HG03571 (cell line): Measurements from ENCODE around the gene NTNG2.
"Not testable (repeated sequence)": the region's sequence is repeated elsewhere in the genome, so short reads cannot be mapped to it uniquely, and the experiment has no call there.

Experiments
- ATAC-seq: cut with Tn5 transposase; IDR thresholded peaks from one replicate; pipeline ENCODE4 v1.9.1; 2021; ENCODE audit not compliant: unreplicated experiment

NTNG2 gene

DNA sequence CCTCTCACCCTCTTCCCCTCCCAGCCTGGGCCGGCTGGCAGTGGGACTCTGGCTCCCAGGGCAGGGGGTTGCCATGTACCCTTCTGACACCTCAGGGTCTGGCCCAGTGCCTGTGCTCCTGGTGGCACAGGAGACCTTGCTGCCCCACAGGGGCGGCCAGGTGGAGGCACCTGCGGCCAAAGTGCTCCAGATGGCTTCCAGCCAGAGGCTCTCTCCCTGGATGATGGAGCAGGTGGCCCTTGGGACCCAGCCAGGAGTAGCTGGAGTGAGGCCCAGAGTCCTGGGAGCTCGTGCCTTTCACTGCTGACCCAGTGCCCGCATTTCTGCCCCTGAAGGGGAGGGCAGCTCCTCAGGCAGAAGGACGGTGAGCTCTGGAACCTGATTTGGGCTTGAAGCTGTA, 87.3 kb downstream of the NTNG2 start:
- no peak for ATAC-seq

DNA sequence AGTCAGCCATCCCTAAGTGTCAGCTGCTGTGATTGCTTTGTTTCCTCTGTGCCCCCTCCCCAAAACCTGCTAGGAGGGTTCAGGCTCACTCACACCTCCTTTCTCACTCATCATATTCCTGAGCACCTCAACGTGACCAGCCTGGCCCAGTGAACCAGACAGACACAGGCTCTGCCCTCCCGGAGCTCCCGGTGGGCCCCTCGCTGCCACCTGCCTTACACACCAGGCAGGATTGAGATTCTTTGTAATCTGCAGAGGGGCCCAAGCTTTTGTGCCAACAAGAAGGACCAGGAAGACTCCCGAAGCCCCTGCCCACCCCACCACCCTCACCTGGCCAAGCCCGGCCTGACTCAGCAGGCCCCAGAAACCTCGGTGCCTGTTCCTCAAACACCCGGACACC, 87.8 kb downstream of the NTNG2 start:
- ATAC-seq = no peak

DNA sequence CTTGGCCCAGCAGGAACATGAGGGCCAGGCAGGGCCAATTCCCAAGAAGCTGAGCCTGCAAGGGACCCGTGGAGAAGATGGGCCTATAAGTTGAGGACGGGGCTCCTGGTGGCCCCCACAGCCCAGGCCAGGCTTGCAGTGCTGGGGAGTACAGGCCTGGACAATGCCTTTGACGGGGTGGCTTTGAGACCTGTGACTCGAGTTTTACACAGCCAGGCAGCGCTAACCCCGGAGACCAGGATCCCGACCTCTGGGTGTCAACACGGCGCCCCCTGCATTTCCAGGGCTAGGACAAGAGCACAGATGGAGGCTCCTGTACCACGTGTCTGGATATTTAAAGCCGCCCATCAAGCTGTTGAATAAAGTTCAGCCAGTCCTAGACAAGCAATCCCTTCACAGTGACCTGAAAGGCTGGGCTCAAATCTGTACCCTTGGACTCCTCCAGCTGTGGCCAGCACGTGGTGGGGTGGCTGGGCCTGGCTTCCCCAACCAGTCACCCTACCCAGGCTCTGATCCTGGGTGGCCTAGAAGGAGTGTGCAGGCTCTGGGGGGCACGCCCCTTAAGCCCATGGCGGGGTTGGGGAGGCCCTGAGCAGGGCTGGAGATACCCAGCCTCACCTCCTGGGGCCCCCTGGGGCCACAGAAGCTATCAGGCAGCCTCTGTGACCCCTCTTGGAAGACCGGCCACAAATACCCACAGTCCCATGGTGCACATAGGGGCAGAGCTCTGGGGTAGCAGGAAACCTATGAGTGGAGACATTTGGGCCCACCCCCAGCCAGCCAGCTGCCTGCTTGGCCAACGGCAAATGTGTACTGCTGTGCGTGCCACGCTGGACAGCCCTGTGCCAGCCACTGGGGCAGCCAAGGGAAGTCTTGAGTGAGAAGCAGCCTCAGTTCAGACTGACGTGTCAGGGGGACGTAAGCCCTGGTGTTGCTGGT, 88.7 kb downstream of the NTNG2 start:
- ATAC-seq = no peak

DNA sequence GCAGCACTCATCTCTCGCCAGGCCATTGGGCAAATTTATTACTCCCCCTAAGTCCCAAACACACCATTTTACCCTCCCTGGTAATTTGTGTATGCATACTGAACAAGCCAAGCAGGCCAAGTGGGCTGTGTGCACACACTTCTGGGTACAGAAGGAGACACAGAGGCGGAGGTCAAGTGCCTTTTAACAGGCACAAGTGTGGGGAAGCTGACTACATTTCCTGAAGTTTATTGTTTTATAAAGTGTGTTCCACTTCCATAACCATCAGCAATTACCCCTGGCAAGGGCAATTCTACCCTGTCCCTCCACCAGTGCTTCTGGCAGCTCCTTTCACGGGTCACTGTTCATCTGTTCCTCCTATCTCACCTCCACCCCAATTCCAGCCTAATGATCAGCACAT, 99.0 kb downstream of the NTNG2 start:
- no peak for ATAC-seq

DNA sequence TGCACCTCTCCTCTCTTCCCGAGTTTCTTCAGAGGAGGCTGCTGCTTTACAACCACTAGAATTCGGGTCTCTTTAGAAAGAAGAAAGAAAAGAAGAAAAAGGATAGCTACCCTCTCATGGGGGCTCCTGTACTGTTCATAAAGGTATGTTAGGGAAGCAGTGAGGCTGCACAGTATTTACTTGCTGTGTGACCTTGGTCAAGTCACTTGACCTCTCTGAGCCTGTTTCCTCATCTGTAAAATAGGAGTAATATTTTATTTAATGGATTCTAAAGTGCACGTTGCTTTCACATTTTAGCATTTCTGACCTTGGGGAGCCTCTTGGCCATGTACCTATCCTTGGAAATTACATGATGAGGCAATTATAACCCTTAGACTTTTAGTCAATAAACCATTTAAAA, 104.2 kb downstream of the NTNG2 start:
- no peak for ATAC-seq

DNA sequence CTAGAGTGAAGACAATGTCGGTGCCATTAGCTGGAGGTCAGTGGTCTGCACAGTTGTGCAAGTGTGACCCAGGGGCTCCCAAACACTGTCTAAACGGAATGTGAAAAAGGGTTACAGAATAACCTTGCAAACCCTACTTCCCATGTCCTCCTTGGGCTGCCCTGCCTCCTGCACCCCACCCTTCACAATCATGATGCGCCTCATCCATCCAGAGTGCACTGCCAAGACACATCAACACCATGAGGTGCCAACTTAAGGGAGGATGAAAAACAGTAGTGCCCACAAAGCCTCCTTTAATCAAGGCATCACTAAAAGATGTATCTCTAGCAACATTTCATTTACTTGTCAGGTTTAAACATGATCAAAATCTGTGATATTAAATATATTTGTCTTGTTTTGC, 105.8 kb downstream of the NTNG2 start:
- no peak for ATAC-seq

DNA sequence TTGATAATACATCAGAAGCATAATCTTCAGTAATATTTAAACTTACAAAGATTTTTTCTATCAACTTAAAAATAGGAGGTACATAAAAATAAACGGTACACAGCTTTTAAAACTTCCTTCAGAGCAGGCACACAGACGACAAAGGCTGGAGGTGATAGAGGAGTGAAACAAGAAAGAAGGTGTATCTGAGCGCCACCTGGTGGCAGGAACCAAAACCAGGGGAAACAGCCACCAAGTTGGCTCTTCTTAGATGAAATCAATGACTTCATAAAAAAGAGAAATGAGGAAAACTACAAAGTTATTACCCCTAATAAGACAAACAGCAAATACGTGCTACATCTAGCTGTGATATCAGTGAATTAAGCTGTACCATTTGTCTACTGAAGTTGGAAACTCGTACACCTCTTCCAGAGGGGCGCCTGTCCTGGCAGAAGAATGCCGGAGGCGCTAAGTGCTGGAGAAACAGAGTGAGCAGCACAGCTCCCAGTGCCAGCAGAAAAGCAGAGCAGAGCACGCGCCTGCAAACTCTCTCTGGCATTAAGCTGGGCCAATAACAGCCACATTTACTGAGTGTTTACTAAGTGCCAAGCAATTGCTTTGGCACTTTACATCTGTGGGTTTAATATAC, 107.0 kb downstream of the NTNG2 start:
- ATAC-seq = no peak

DNA sequence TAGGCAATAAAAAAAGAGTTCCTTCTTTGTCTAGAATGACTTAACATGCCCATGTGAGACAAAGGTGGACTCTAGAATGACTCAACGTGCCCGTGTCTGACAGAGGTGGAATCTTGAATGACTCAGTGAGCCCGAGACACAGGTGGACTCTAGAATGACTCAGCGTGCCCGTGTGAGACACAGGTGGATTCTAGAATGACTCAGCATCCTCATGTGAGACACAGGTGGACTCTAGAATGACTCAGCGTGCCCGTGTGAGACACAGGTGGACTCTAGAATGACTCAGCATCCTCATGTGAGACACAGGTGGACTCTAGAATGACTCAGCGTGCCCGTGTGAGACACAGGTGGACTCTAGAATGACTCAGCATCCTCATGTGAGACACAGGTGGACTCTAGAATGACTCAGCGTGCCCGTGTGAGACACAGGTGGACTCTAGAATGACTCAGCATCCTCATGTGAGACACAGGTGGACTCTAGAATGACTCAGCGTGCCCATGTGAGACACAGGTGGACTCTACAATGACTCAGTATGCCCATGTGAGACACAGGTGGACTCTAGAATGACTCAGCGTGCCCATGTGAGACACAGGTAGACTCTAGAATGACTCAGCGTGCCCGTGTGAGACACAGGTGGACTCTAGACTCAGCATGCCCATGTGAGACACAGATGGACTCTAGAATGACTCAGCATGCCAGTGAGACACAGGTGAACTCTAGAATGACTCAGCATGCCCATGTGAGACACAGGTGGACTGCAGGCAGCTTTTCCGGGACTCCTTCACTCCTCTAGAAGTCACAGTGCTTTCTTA, 108.1 kb downstream of the NTNG2 start:
- ATAC-seq = not testable (repeated sequence)

DNA sequence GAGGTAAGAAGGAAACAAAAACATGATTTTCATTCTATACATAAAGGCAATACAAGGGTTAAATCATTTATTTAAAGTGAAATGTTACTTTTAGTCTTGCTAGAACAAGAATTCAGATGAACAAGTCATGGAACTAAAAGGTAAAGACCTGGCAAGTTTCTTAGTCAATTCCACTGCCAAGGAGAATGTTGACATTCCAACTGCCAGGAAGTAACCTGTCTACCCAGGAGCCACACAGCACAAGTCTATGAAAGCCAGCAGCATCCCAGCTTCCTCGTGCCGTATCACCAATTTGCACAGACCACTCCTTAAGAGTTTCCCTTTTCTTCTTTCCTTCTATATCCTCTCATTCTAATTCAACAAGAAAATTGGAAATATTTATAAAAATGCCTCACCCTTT, 113.0 kb downstream of the NTNG2 start:
- no peak for ATAC-seq

DNA sequence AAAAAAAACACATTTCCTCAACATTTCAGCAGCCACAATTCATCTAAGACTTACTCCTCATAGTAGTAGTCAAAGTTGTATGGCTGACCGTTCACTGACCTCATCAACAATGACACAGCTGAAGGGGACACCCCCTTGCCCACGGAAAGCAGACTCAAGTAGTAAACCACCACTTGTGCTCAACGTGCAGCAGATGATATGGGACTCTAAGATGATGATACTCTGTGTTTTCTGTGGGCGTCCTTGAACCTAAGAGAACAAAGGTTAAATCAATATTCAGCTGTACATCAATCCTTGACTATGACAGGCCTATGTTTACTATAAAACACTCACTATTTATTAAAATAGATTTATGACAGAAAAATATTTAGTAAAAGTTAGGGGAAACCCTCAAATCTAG, 121.3 kb downstream of the NTNG2 start:
- ATAC-seq = no peak

DNA sequence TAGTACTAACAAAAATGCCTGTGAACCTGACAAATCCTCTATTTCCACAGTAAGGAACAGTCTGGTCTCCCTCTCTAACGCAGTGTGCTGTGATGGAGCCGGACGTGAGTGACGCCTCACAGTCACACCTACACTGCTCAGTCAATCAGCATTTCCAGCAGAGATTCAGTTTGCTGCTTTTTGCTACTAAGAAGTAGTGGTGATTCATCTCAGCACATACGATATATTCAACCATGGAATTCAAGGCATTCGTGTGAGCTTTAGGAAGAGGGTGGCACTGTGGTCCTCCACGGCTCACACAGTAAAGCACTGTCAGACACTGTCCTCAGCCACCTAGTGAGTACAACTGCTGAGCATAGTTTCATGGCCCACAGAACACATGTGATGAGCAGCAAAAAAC, 122.0 kb downstream of the NTNG2 start:
- ATAC-seq = no peak

DNA sequence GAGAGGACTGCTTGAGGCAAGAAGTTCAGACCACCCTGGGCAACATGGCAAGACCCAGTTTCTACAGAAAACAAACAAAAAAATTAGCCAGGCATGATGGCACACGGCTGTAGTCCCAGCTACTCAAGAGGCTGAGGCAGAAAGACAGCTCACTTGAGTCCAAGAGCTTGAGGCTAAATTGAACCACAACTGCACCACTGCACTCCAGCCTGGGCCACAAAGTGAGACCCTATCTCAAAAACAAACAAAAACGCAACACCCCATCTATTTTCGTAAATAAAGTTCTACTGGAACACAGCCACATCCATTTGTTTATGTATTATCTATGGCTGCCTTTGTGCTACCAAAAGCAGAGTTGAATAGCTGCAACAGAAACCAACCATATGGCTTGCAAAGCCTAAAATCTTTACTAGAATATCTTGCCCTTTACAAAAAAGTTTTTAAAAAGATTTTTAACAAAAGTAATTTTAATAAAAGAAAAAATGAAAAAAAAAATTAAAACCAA, 125.5 kb downstream of the NTNG2 start:
- no peak for ATAC-seq

DNA sequence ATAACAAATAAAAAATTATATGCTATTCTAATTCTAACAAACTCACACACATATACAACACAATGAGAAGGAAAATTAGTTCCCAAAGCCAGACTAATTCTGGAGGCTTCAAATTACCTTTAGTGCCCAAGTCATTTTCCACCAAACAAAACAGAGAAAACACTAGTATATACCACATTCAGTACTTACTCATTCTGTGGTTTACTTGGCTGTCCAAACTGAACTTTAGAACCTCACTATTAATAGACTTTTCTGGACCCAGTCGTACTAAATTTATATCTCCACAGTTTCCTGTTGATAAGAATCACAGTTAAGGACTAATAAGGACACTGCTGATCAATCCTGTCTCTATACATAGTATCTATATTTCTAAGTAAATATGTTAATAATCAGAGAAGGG, 126.5 kb downstream of the NTNG2 start:
- no peak for ATAC-seq

DNA sequence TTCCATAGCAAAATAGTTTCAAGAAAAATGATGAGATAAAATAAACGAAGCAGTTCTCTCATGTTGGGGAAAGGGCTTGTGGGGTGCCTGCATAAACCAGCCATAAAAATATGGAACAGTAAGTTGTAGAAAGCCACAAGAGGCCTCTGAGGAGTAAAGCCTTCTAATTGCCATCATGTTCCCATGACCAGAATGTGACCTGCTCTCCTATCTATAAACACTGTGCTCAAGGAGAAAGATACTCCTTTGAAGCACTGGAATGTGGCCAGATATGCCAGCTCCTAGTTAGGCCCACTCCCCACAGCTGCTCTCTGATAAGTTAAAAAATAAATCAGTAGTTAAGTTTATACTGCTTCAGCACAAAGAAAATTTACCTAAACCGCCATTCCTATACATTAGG, 127.1 kb downstream of the NTNG2 start:
- no peak for ATAC-seq

DNA sequence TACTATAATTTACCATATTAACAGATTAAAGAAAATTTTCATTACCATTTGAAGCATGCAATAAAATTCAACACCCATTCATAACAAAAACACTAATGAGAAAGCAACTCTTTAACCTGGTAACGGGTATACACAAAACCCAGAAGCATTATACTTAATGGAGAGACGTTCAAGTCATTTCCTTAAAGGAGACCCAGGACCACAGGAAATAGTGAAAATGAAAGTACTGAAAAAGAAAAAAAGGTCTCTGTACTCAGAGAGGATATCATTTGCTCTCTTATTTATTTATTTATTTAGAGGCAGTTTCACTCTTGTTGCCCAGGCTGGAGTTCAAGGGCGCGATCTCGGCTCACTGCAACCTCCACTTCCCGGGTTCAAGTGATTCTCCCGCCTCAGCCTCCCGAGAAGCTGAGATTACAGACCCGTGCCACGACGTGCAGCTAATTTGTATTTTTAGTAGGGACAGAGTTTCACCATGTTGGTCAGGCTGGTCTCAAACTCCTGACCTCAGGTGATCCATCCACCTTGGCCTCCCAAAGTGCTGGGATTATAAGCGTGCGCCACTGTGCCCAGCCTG, 131.4 kb downstream of the NTNG2 start:
- no peak for ATAC-seq
